ENCODE results near the gene NUDT2. TPM values are rescaled to one million over a fixed set of nuclear protein-coding genes. Genes with fewer than 3 reads are reported as not detected.

NUDT2 gene
- total and polyA plus RNA-seq, 10 of the 15 experiments (the other 5 are each of a cell fraction or from before 2014, with no cell fraction given): 24.5 to 55.1 (median 33.6) TPM

GRCh38 chr9:34291423-34291822, 37.9 kb upstream of the NUDT2 start:
- ATAC-seq: no peak
- H3K36me3 ChIP-seq (ENCODE audit: control insufficient read depth in 2 of 2, insufficient read depth in 2 of 2, low read length in 1 of 2): no peaks in the 10 kb centered on the region

More at GRCh38 chr9:34291423-34291822, 37.9 kb upstream of the NUDT2 start:
- DNase-seq (ENCODE audit: low read depth, low spot score) (no peak), FAIRE-seq (no peak)
- no TSS peak for BruUV-seq (replicated peaks)
- Histone ChIP-seq H3K27me3 (replicated peaks in 1 of 2; ENCODE audit: control insufficient read depth in 2 of 2, insufficient read depth in 2 of 2, low read length in 1 of 2) (no peaks in the 10 kb centered on the region), H3K4me1 (ENCODE audit: control insufficient read depth, insufficient read depth, low read length) (no peaks in the 10 kb centered on the region), H2AFZ (ENCODE audit: control insufficient read depth, low read depth, low read length) (no peak overlapping the region), H3K4me3 (no peak overlapping the region), H3K79me2 (ENCODE audit: control insufficient read depth, insufficient read depth, low read length) (no peaks in the 10 kb centered on the region), H3K9ac (ENCODE audit: control insufficient read depth, insufficient read depth, low read length) (no peak overlapping the region), H3K9me3 (replicated peaks; ENCODE audit: control insufficient read depth, insufficient read depth, low read length) (no peaks in the 10 kb centered on the region), H3K27ac (ENCODE audit: control insufficient read depth, insufficient read depth) (no peak overlapping the region), H4K20me1 (ENCODE audit: control insufficient read depth, insufficient read depth) (no peaks in the 10 kb centered on the region), H3K4me2 (ENCODE audit: control insufficient read depth, insufficient read depth) (no peak overlapping the region)
- intact Hi-C loops (cut with micrococcal nuclease; ENCODE audit: unreplicated experiment) (no loop called here), in situ Hi-C loops (cut with MboI) (no loop called here)
- TF ChIP-seq FOXK2 (IDR thresholded peaks at IDR 0.05): no peak
- TF ChIP-seq, protein P1, sequence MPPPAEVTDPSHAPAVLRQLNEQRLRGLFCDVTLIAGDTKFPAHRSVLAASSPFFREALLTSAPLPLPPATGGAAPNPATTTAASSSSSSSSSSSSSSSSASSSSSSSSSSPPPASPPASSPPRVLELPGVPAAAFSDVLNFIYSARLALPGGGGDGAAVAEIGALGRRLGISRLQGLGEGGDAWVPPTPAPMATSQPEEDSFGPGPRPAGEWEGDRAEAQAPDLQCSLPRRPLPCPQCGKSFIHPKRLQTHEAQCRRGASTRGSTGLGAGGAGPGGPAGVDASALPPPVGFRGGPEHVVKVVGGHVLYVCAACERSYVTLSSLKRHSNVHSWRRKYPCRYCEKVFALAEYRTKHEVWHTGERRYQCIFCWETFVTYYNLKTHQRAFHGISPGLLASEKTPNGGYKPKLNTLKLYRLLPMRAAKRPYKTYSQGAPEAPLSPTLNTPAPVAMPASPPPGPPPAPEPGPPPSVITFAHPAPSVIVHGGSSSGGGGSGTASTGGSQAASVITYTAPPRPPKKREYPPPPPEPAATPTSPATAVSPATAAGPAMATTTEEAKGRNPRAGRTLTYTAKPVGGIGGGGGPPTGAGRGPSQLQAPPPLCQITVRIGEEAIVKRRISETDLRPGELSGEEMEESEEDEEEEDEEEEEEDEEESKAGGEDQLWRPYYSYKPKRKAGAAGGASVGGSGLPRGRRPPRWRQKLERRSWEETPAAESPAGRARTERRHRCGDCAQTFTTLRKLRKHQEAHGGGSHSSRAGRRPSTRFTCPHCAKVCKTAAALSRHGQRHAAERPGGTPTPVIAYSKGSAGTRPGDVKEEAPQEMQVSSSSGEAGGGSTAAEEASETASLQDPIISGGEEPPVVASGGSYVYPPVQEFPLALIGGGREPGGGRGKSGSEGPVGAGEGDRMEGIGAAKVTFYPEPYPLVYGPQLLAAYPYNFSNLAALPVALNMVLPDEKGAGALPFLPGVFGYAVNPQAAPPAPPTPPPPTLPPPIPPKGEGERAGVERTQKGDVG (CRISPR knock-in tag; IDR thresholded peaks at IDR 0.05): no peak
- TF ChIP-seq, protein P2, sequence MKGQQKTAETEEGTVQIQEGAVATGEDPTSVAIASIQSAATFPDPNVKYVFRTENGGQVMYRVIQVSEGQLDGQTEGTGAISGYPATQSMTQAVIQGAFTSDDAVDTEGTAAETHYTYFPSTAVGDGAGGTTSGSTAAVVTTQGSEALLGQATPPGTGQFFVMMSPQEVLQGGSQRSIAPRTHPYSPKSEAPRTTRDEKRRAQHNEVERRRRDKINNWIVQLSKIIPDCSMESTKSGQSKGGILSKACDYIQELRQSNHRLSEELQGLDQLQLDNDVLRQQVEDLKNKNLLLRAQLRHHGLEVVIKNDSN (IDR thresholded peaks at IDR 0.05; ENCODE audit: borderline replicate concordance, extremely low read length, insufficient read depth, low read depth, low read length): no peak
- TF ChIP-seq ZBTB33 (IDR thresholded peaks at IDR 0.05): no peak
- no peak for TF ChIP-seq PML (IDR thresholded peaks at IDR 0.05; ENCODE audit: low read length)
- TF ChIP-seq DPF2 (IDR thresholded peaks at IDR 0.05): no peak
- no peak for TF ChIP-seq SREBF2 (IDR thresholded peaks at IDR 0.05; ENCODE audit: low read length)
- TF ChIP-seq RBBP5 (conservative IDR thresholded peaks at IDR 0.05): no peak
- no peak for TF ChIP-seq IKZF2 (IDR thresholded peaks at IDR 0.05)
- TF ChIP-seq MAX (IDR thresholded peaks at IDR 0.05; ENCODE audit: low read depth, low read length): no peak
- no peak for TF ChIP-seq SMAD5 (IDR thresholded peaks at IDR 0.05; ENCODE audit: low read depth)
- no peak for TF ChIP-seq KLF5 (IDR thresholded peaks at IDR 0.05; ENCODE audit: partially characterized antibody)
- WGBS (ENCODE audit: insufficient coverage, insufficient replicate concordance, low lambda C conversion rate, missing lambda C conversion rate): 95% methylated on average over 2 of the region's 2 CpGs
- ChIA-PET RAD21 (ENCODE audit: unreplicated experiment) (no interaction called here), POLR2A (interaction anchor here (0.7 kb wide), 1 partner anchor 43 kb away, joined by 3 read pairs; no protein-coding TSS in a partner anchor), SMC1A (ENCODE audit: uncharacterized antibody, unreplicated experiment) (interaction anchor here (1.4 kb wide), 1 partner anchor 36 kb away, joined by 3 read pairs; no protein-coding TSS in a partner anchor), CTCF (interaction anchor here (0.7 to 0.9 kb wide), 2 partner anchors 139 to 343 kb away, joined by 3 read pairs; no protein-coding TSS in a partner anchor)
